ENCODE results near the gene SLC25A25.

The SLC25A25 gene

GRCh38 chr9:128100581-128100980 lies 32.5 kb downstream of the SLC25A25 start:
- peaks cover 35% of the 10 kb centered on the region; the same call in 1 of the 2 replicates for H3K36me3 ChIP-seq (ENCODE audit: insufficient read depth, low read length)
- no peak overlapping the region for H3K27ac ChIP-seq
- no peaks in the 10 kb centered on the region for H3K9me3 ChIP-seq (ENCODE audit: low read depth, low read length)
- H3K4me3 ChIP-seq = no peak overlapping the region
- no peak overlapping the region for H3K9ac ChIP-seq (ENCODE audit: insufficient read length)
- TF ChIP-seq FOXP2 (optimal IDR thresholded peaks at IDR 0.05; ENCODE audit: control extremely low read depth, extremely low read length, insufficient read depth) = no peak
- no peak for TF ChIP-seq POLR2AphosphoS5 (IDR thresholded peaks at IDR 0.05; ENCODE audit: borderline replicate concordance, low read depth, low read length)
- TF ChIP-seq EZH2 (IDR thresholded peaks at IDR 0.05) = no peak
- no peak for DNase-seq (ENCODE audit: low read depth, low spot score)

GRCh38 chr9:128101231-128101661 lies 33.2 kb downstream of the SLC25A25 start:
- Histone ChIP-seq H3K36me3 (ENCODE audit: insufficient read depth, low read length) (peaks cover 41% of the 10 kb centered on the region; the same call in 1 of the 2 replicates), H3K4me3 (no peak overlapping the region), H3K9ac (ENCODE audit: insufficient read length) (no peak overlapping the region), H3K27ac (no peak overlapping the region), H3K9me3 (ENCODE audit: low read depth, low read length) (no peaks in the 10 kb centered on the region)
- DNase-seq (ENCODE audit: low read depth, low spot score) = no peak
- no peak for TF ChIP-seq EZH2 (IDR thresholded peaks at IDR 0.05)
- TF ChIP-seq POLR2AphosphoS5 (IDR thresholded peaks at IDR 0.05; ENCODE audit: borderline replicate concordance, low read depth, low read length) = no peak
- TF ChIP-seq FOXP2 (optimal IDR thresholded peaks at IDR 0.05; ENCODE audit: control extremely low read depth, extremely low read length, insufficient read depth) = no peak

- Histone ChIP-seq H3K27ac (no peak overlapping the region), H3K9me3 (ENCODE audit: low read depth, low read length) (no peaks in the 10 kb centered on the region), H3K36me3 (ENCODE audit: insufficient read depth, low read length) (peaks cover 46% of the 10 kb centered on the region), H3K4me3 (no peak overlapping the region), H3K9ac (ENCODE audit: insufficient read length) (no peak overlapping the region)
- TF ChIP-seq POLR2AphosphoS5 (IDR thresholded peaks at IDR 0.05; ENCODE audit: borderline replicate concordance, low read depth, low read length) = no peak
- TF ChIP-seq EZH2 (IDR thresholded peaks at IDR 0.05) = no peak
- TF ChIP-seq FOXP2 (optimal IDR thresholded peaks at IDR 0.05; ENCODE audit: control extremely low read depth, extremely low read length, insufficient read depth) = no peak
- DNase-seq (ENCODE audit: low read depth, low spot score) = no peak
Observed at GRCh38 chr9:128101690-128102089, 33.7 kb downstream of the SLC25A25 start.

GRCh38 chr9:128102196-128102595 lies 34.2 kb downstream of the SLC25A25 start:
- H3K36me3 ChIP-seq (ENCODE audit: insufficient read depth, low read length) = peaks cover 51% of the 10 kb centered on the region
- TF ChIP-seq EZH2 (IDR thresholded peaks at IDR 0.05) (no peak), FOXP2 (optimal IDR thresholded peaks at IDR 0.05; ENCODE audit: control extremely low read depth, extremely low read length, insufficient read depth) (no peak), POLR2AphosphoS5 (IDR thresholded peaks at IDR 0.05; ENCODE audit: borderline replicate concordance, low read depth, low read length) (no peak)
- no peak overlapping the region for H3K27ac ChIP-seq
- H3K9ac ChIP-seq (ENCODE audit: insufficient read length) = no peak overlapping the region
- no peak for DNase-seq (ENCODE audit: low read depth, low spot score)
- no peaks in the 10 kb centered on the region for H3K9me3 ChIP-seq (ENCODE audit: low read depth, low read length)
- no peak overlapping the region for H3K4me3 ChIP-seq

GRCh38 chr9:128102861-128103588 lies 35.0 kb downstream of the SLC25A25 start:
- Histone ChIP-seq H3K36me3 (ENCODE audit: insufficient read depth, low read length) (peaks cover 59% of the 10 kb centered on the region), H3K9ac (ENCODE audit: insufficient read length) (no peak overlapping the region), H3K27ac (no peak overlapping the region), H3K4me3 (no peak overlapping the region), H3K9me3 (ENCODE audit: low read depth, low read length) (no peaks in the 10 kb centered on the region)
- no peak for DNase-seq (ENCODE audit: low read depth, low spot score)
- no peak for TF ChIP-seq POLR2AphosphoS5 (IDR thresholded peaks at IDR 0.05; ENCODE audit: borderline replicate concordance, low read depth, low read length)
- TF ChIP-seq EZH2 (IDR thresholded peaks at IDR 0.05) = no peak
- TF ChIP-seq FOXP2 (optimal IDR thresholded peaks at IDR 0.05; ENCODE audit: control extremely low read depth, extremely low read length, insufficient read depth) = no peak

GRCh38 chr9:128103589-128103962 lies 35.5 kb downstream of the SLC25A25 start:
- Histone ChIP-seq H3K36me3 (ENCODE audit: insufficient read depth, low read length) (peaks cover 60% of the 10 kb centered on the region), H3K9me3 (ENCODE audit: low read depth, low read length) (no peaks in the 10 kb centered on the region), H3K4me3 (no peak overlapping the region), H3K9ac (ENCODE audit: insufficient read length) (no peak overlapping the region), H3K27ac (no peak overlapping the region)
- TF ChIP-seq EZH2 (IDR thresholded peaks at IDR 0.05) (no peak), FOXP2 (optimal IDR thresholded peaks at IDR 0.05; ENCODE audit: control extremely low read depth, extremely low read length, insufficient read depth) (no peak), POLR2AphosphoS5 (IDR thresholded peaks at IDR 0.05; ENCODE audit: borderline replicate concordance, low read depth, low read length) (no peak)
- no peak for DNase-seq (ENCODE audit: low read depth, low spot score)

GRCh38 chr9:128104171-128104618 lies 36.2 kb downstream of the SLC25A25 start:
- TF ChIP-seq POLR2AphosphoS5 (IDR thresholded peaks at IDR 0.05; ENCODE audit: borderline replicate concordance, low read depth, low read length) = no peak
- TF ChIP-seq EZH2 (IDR thresholded peaks at IDR 0.05) = no peak
- no peak for TF ChIP-seq FOXP2 (optimal IDR thresholded peaks at IDR 0.05; ENCODE audit: control extremely low read depth, extremely low read length, insufficient read depth)
- peaks cover 60% of the 10 kb centered on the region for H3K36me3 ChIP-seq (ENCODE audit: insufficient read depth, low read length)

GRCh38 chr9:128105538-128106175 lies 37.6 kb downstream of the SLC25A25 start:
- no peak overlapping the region for H3K9ac ChIP-seq (ENCODE audit: insufficient read length)
- peaks cover 60% of the 10 kb centered on the region for H3K36me3 ChIP-seq (ENCODE audit: insufficient read depth, low read length)
- no peak for DNase-seq (ENCODE audit: low read depth, low spot score)
- no peak overlapping the region for H3K4me3 ChIP-seq
- H3K9me3 ChIP-seq (ENCODE audit: low read depth, low read length) = no peaks in the 10 kb centered on the region
- no peak for TF ChIP-seq POLR2AphosphoS5 (IDR thresholded peaks at IDR 0.05; ENCODE audit: borderline replicate concordance, low read depth, low read length)
- no peak for TF ChIP-seq EZH2 (IDR thresholded peaks at IDR 0.05)
- no peak for TF ChIP-seq FOXP2 (optimal IDR thresholded peaks at IDR 0.05; ENCODE audit: control extremely low read depth, extremely low read length, insufficient read depth)
- no peak overlapping the region for H3K27ac ChIP-seq

More at GRCh38 chr9:128104171-128104618, 36.2 kb downstream of the SLC25A25 start:
- Histone ChIP-seq H3K27ac (no peak overlapping the region), H3K9me3 (ENCODE audit: low read depth, low read length) (no peaks in the 10 kb centered on the region), H3K9ac (ENCODE audit: insufficient read length) (no peak overlapping the region), H3K4me3 (no peak overlapping the region)
- DNase-seq (ENCODE audit: low read depth, low spot score) = no peak
